Retinal pigment epithelial cell (primary cell): ENCODE measurements around the gene ANAPC4.
A peak's percentile ranks its signal among the peaks of the same experiment; 100 is the strongest.

Source experiments
- DNase-seq: peaks from one replicate; pipeline ENCODE4 v3.0.0-alpha.2; 2010; ENCODE audit warnings: low read depth
- H3K4me3 ChIP-seq: 2 replicates; pipeline ENCODE4 v1.5.1; 2011; ENCODE audit warnings: mild to moderate bottlenecking, low read length, control low read depth, moderate library complexity
- CTCF ChIP-seq: conservative IDR thresholded peaks from 2 replicates; pipeline ENCODE4 v1.5.1; 2011; ENCODE audit warnings: low read depth, low read length, control low read depth, inconsistent platforms

The ANAPC4 gene

GRCh38 chr4:25433966-25434827 lies 57.1 kb downstream of the ANAPC4 start:
- no peak for DNase-seq
- TF ChIP-seq CTCF = no peak
- H3K4me3 ChIP-seq = no peak overlapping the region

GRCh38 chr4:25437926-25438325 lies 60.9 kb downstream of the ANAPC4 start:
- no peak overlapping the region for H3K4me3 ChIP-seq
- TF ChIP-seq CTCF = no peak

GRCh38 chr4:25439918-25440477 lies 62.9 kb downstream of the ANAPC4 start:
- TF ChIP-seq CTCF = peak; percentile 99
- H3K4me3 ChIP-seq = no peak overlapping the region
- DNase-seq = peak; percentile 26

More at GRCh38 chr4:25437926-25438325, 60.9 kb downstream of the ANAPC4 start:
- no peak for DNase-seq

- H3K4me3 ChIP-seq = no peak overlapping the region
- peak; percentile 55 for DNase-seq
- TF ChIP-seq CTCF = no peak
Measured at GRCh38 chr4:25440478-25441030, 63.5 kb downstream of the ANAPC4 start.

GRCh38 chr4:25441519-25442117 lies 64.6 kb downstream of the ANAPC4 start:
- peak; percentile 22 for DNase-seq
- peak; percentile 89 for TF ChIP-seq CTCF
- no peak overlapping the region for H3K4me3 ChIP-seq

- no peak overlapping the region for H3K4me3 ChIP-seq
- TF ChIP-seq CTCF = no peak
- no peak for DNase-seq
Measured at GRCh38 chr4:25442863-25443307, 65.8 kb downstream of the ANAPC4 start.
